GM19455 (cell line): Measurements from ENCODE around the gene SLC39A10.
"Not testable (repeated sequence)": the region's sequence is repeated elsewhere in the genome, so short reads cannot be mapped to it uniquely, and the experiment has no call there.

Source experiments
- ATAC-seq: cut with Tn5 transposase; IDR thresholded peaks from one replicate; pipeline ENCODE4 v1.9.1; 2021; ENCODE audit not compliant: unreplicated experiment

Gene SLC39A10

DNA sequence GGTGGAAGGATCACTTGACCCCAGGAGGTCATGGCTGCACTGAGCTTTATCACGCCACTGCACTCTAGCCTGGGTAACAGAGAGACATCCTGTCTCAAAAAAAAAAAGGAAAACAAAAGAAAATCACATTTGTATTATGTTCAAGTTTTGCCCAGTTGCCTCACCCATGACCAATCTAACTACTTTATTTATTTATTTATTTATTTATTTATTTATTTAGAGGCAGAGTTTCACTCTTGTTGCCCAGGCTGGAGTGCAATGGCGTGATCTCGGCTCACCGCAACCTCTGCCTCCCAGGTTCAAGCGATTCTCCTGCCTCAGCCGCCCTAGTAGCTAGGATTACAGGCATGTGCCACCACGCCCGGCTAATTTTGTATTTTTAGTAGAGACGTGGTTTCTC, 12.3 kb upstream of the SLC39A10 start:
- not testable (repeated sequence) for ATAC-seq

GRCh38 chr2:195645413-195645812, 11.6 kb upstream of the SLC39A10 start:
- no peak for ATAC-seq

GRCh38 chr2:195646424-195646823, 10.6 kb upstream of the SLC39A10 start:
- no peak for ATAC-seq

DNA sequence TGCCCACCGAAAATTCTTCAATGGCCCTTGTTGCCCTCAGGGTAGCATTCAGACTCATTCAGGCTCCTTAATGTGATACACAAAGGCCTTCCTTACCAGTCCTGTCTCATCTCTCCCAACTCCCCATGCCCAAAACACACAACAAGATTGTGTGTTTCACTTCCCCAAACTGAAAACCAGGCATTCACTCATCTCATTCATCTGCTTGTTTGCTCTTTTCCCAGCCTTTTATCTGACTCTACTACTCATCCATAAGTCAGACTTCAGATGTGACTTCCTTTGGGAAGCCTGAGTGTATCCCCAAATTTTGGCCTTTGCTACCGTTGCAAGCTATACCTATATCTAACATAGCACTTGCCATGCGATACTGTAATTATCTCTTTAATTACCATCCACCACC, 9.7 kb upstream of the SLC39A10 start:
- no peak for ATAC-seq

- ATAC-seq = not testable (repeated sequence)
Observed at GRCh38 chr2:195648370-195648769, 8.7 kb upstream of the SLC39A10 start.

DNA sequence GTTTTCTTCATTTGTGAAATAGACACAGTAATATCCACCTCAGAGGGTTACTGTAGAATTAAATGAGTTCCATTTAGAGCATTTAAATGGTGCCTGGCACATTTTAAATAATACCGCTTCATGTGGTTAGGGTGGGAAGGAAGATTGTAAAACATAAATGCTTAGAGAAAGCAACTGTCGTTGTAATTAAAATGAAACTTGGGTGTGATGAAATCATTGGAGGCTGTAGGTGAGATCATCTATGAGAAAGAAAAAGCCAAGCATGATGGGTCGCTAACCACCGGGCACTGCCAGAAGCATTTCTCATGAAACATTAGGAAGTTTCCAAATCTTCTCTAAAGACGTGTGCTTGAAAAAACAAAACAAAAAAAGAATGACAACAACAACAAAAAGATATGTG, 8.2 kb upstream of the SLC39A10 start:
- ATAC-seq = no peak

GRCh38 chr2:195649629-195650190, 7.3 kb upstream of the SLC39A10 start:
- peak; percentile 33 for ATAC-seq

DNA sequence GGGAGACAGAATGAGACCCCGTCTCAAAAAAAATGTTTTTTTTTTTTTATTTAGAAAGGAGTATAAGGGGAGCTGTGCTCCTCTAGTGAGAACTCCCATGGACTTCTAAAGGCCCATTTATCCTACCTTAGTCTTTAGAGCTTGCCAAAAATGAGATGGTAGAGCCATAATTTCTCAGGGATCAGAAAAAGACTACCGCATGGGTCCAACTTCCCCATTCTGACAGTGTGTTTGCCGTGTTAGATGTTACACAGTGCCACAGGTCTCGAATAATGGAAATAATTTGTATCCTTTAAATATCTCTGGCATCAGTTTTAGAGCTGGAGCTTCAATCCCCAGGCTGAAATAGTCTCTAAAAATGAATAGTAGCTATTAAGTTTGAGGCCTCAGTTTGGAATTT, 6.0 kb upstream of the SLC39A10 start:
- ATAC-seq = no peak

- ATAC-seq = no peak
Observed at GRCh38 chr2:195652911-195653310, 4.1 kb upstream of the SLC39A10 start.

- no peak for ATAC-seq
Observed at GRCh38 chr2:195656161-195656858, 716 bp upstream of the SLC39A10 start.

DNA sequence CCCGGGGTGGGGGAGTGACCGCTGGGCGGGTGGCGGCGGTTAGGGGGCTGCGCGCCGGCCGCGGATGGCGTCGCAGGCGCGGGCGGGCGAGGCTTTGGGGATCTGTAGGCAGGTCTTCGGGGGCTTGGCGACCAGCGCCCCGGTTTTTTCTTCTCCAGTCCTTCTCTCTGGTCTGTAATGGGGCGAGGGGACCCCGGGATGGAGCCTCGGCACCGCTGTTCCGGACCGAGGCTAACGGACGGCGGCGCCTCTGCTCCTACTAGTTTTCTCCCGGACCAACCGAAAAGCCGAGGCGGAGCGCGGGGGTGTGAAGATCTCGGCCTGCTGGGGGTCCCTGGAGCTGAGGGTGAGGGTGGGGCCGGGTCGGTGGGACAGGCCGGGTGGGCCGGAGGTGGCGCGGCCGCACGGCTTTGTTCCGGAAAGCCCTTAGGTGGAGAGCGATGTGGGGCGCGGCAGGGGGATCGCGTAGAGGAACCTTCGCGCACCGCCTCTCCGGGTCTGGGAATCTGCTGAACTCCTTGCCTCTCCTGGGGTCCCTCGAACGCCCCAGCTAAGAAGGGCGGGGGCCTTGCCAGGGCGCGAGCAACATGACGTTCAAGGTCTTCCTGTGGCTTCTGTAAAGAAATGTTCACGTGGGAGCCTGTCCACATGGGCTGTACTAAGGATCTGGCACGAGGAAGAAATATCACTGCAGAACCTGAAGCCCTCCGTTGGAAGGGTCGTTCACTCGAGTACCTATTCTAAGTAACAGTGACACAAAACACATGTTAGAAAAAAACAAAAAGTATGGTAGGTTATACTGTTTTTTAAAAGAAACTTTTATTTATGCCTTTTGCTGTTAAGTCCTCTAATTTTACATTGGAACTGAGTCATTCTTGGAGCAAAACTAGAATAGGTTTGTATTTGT, 861 bp downstream of the SLC39A10 start:
- ATAC-seq = peak; percentile 27

GRCh38 chr2:195658541-195658890, 1.5 kb downstream of the SLC39A10 start:
- ATAC-seq = no peak

- ATAC-seq = no peak
Observed at GRCh38 chr2:195659114-195659513, 2.1 kb downstream of the SLC39A10 start.

GRCh38 chr2:195659982-195660890, 3.2 kb downstream of the SLC39A10 start:
- no peak for ATAC-seq

DNA sequence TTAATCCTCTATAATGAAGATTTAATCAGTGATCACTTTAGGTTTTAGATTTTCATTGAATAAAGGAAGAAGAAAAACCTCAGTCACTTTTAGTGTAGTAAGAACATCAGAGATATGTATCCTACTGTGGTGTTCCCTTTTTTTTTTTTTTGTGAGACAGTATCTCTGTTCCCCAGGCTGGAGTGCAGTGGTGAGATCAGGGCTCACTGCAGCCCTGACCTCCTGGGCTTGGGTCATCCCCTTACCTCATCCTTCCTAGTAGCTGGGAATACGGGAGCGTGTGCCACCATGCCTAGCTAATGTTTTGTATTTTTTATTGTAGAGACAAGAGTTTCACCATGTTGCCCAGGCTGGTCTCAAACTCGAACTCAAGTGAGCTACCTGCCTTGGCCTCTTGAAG, 5.1 kb downstream of the SLC39A10 start:
- no peak for ATAC-seq

DNA sequence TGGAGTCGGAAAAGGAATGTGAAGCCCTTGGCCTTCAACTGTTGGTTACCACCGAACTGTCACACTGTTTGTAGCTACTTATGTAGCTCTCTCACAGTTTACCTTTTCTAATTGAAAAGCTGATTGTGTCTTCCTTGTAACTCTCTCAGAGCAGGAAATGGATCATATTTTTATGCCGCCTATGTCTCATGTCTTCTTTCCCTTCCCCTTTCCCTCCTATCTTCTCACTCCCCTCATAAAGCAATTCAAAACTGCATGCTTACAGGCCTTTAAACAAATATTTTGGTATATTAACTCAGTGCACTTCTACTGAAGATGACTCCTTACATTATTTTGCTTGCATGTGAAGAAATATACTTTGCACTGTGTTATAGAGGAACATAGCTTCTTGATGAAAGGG, 6.0 kb downstream of the SLC39A10 start:
- no peak for ATAC-seq

GRCh38 chr2:195664528-195664927, 7.5 kb downstream of the SLC39A10 start:
- ATAC-seq = no peak

DNA sequence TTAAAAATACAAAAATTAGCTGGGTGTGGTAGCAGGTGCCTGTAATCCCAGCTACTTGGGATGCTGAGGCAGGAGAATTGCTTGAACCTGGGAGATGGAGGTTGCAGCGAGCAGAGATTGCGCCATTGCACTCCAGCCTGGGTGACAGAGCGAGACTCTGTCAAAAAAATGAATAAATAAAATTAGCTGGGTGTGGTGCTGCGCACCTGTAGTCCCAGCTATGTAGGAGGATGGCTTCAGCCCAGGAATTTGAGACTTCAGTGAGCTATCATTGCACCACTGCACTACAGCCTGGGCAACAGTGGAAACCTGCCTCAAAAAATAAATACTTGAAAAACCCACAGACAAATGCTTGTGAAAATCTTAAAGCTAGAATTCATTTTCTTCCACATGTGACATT, 8.1 kb downstream of the SLC39A10 start:
- ATAC-seq = not testable (repeated sequence)

GRCh38 chr2:195666113-195666712, 9.2 kb downstream of the SLC39A10 start:
- ATAC-seq = no peak

GRCh38 chr2:195667974-195668373, 10.9 kb downstream of the SLC39A10 start:
- no peak for ATAC-seq

GRCh38 chr2:195670191-195670590, 13.2 kb downstream of the SLC39A10 start:
- no peak for ATAC-seq
